ENCODE measurements around the gene CPED1. TPM values are rescaled to one million over a fixed set of nuclear protein-coding genes. Genes with fewer than 3 reads are reported as not detected.

CPED1 gene
- total RNA-seq, 1 donor from 2014 or later: 4.3 TPM

DNA sequence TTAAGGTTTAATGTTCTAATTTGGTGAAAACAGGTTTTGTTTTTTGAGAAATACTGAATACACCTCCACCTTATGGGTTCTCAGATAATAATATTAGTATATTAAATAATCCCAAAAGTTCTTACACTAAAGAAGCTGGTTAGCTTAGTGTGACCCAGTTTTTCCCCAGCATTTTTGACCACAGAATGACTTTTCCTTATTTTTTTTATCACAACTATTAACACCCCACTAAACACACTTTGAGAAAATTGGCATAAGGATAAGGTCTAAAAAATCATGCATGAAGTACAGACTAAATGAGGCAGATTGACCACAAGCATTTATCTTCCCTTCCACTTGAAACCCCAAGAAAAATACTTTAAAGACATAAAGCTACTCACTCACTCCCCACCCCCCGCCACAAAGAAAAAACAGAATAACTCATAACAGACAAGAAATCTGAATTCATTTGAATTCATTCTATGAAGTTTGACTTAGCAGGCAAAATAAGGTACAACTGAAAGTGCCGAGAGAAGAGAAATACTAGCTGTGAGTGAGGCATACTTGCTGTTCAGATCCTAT, 290.6 kb downstream of the CPED1 start:
- H3K27me3 Mint-ChIP-seq (ENCODE audit: low read depth): no peaks in the 10 kb centered on the region
- peaks cover 1% of the 10 kb centered on the region for H3K36me3 Mint-ChIP-seq (ENCODE audit: low read depth)
- H3K4me1 Mint-ChIP-seq: no peaks in the 10 kb centered on the region
- no peak overlapping the region for H3K4me3 Mint-ChIP-seq
- peaks cover under 1% of the 10 kb centered on the region for H3K9me3 Mint-ChIP-seq
- H3K27ac Mint-ChIP-seq (ENCODE audit: unreplicated experiment): no peak overlapping the region
- TF ChIP-seq, protein P1, sequence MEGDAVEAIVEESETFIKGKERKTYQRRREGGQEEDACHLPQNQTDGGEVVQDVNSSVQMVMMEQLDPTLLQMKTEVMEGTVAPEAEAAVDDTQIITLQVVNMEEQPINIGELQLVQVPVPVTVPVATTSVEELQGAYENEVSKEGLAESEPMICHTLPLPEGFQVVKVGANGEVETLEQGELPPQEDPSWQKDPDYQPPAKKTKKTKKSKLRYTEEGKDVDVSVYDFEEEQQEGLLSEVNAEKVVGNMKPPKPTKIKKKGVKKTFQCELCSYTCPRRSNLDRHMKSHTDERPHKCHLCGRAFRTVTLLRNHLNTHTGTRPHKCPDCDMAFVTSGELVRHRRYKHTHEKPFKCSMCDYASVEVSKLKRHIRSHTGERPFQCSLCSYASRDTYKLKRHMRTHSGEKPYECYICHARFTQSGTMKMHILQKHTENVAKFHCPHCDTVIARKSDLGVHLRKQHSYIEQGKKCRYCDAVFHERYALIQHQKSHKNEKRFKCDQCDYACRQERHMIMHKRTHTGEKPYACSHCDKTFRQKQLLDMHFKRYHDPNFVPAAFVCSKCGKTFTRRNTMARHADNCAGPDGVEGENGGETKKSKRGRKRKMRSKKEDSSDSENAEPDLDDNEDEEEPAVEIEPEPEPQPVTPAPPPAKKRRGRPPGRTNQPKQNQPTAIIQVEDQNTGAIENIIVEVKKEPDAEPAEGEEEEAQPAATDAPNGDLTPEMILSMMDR (conservative IDR thresholded peaks at IDR 0.05): no peak
- DNase-seq (ENCODE audit: low read depth, low spot score): no peak

DNA sequence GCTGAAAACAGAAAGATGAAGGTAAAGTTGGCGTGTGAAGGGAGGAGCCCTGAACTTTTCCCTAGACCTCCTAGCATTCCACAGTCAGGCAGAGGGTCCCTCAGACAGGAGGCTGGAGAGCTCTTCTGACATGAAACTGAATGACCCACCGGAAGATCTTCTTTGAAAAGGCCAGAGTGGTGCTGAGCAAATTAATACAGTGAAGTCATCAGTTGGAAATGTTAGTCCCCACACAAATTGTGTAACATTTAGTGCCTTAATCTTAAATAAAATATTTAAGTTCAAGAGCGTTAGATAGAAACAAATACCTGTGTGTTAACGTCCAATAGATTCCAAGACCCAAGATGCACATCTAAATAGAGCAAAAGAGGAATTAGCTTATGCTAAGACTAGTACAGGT, 291.3 kb downstream of the CPED1 start:
- H3K9me3 Mint-ChIP-seq: peaks cover 4% of the 10 kb centered on the region
- no peaks in the 10 kb centered on the region for H3K27me3 Mint-ChIP-seq (ENCODE audit: low read depth)
- TF ChIP-seq, protein P1 (conservative IDR thresholded peaks at IDR 0.05): no peak
- no peak overlapping the region for H3K27ac Mint-ChIP-seq (ENCODE audit: unreplicated experiment)
- H3K4me3 Mint-ChIP-seq: no peak overlapping the region
- DNase-seq (ENCODE audit: low read depth, low spot score): no peak
- peaks cover 5% of the 10 kb centered on the region for H3K36me3 Mint-ChIP-seq (ENCODE audit: low read depth)
- no peaks in the 10 kb centered on the region for H3K4me1 Mint-ChIP-seq

DNA sequence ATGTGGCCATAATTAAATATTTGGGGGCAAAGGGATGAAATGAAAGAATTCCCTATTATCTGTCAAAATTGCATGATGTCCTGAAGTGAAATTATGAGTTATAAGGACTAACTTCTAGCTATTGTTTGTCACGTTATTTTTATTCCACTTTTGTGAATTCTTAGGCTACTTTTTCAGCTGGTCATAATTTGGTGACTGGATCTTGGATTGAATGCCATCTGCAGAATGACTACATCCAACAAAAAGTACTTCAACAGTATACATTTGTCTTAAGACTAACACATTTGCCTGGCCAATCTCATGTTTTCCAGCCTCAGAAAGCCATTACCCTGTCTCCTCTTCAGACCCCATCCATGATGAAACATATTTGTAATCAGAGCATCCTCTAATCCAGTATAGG, 292.1 kb downstream of the CPED1 start:
- H3K4me1 Mint-ChIP-seq: no peaks in the 10 kb centered on the region

DNA sequence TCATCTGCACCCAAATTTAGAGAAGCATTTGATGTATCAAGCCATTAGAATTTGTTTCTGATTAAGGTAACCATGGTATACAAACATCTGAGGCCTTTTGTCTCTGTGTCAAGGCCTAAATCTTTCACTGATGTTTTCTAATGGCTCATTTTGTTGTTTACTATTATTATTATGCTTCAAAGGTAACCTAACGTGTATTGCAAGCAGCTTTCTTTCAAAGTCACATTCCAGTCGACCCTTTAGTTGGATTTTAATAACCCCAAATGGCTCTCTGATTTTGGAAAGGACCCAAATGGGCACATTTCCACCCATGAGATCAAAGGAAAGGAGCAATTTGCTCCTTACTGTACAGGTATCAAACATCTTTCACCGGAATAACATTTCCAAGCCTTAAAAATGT, 293.6 kb downstream of the CPED1 start:
- DNase-seq (ENCODE audit: low read depth, low spot score): no peak
- Mint-ChIP-seq H3K4me1 (no peaks in the 10 kb centered on the region), H3K4me3 (no peak overlapping the region), H3K36me3 (ENCODE audit: low read depth) (peaks cover 11% of the 10 kb centered on the region), H3K27me3 (ENCODE audit: low read depth) (no peaks in the 10 kb centered on the region), H3K27ac (ENCODE audit: unreplicated experiment) (no peak overlapping the region), H3K9me3 (peaks cover 12% of the 10 kb centered on the region)
- TF ChIP-seq, protein P1 (conservative IDR thresholded peaks at IDR 0.05): no peak

More for the DNA sequence above, 292.1 kb downstream of the CPED1 start:
- H3K9me3 Mint-ChIP-seq: peaks cover 10% of the 10 kb centered on the region
- DNase-seq (ENCODE audit: low read depth, low spot score): no peak
- TF ChIP-seq, protein P1 (conservative IDR thresholded peaks at IDR 0.05): no peak
- no peak overlapping the region for H3K4me3 Mint-ChIP-seq
- H3K36me3 Mint-ChIP-seq (ENCODE audit: low read depth): peaks cover 10% of the 10 kb centered on the region
- H3K27me3 Mint-ChIP-seq (ENCODE audit: low read depth): no peaks in the 10 kb centered on the region
- no peak overlapping the region for H3K27ac Mint-ChIP-seq (ENCODE audit: unreplicated experiment)

DNA sequence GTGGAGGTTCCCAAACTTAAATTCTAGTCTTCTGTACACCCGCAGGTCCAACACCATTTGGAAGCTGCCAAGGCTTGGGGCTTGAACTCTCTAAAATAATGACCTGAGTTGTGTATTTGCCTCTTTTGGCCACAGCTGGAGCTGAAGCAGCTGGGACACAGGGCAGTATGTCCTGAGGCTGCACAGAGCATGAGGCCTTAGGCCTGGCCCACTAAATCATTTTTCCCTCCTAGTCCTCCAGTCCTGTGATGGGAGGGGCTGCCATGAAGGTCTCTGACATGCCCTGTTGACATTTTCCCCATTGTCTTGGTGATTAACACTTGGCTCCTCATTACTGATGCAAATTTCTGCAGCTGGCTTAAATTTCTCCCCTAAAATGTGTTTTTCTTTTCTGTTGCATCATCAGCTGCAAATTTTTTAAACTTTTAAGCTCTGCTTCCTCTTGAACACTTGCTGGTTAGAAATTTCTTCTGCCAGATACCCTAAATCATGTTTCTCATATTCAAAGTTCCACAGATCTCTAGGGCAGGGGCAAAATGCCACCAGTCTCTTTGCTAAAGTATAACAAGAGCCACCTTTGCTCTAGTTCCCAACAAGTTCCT, 296.7 kb downstream of the CPED1 start:
- no peaks in the 10 kb centered on the region for H3K27me3 Mint-ChIP-seq (ENCODE audit: low read depth)

More for the DNA sequence above, 296.7 kb downstream of the CPED1 start:
- Mint-ChIP-seq H3K36me3 (ENCODE audit: low read depth) (peaks cover 11% of the 10 kb centered on the region), H3K9me3 (peaks cover 14% of the 10 kb centered on the region), H3K27ac (ENCODE audit: unreplicated experiment) (no peak overlapping the region), H3K4me1 (no peaks in the 10 kb centered on the region), H3K4me3 (no peak overlapping the region)
- TF ChIP-seq, protein P1 (conservative IDR thresholded peaks at IDR 0.05): no peak
- no peak for DNase-seq (ENCODE audit: low read depth, low spot score)
